ENCODE measurements around the gene SNRNP48.

Gene SNRNP48

GRCh38 chr6:7647504-7647903 is 57.5 kb downstream of the SNRNP48 start:
- no peak for DNase-seq

GRCh38 chr6:7649037-7649810 is 59.2 kb downstream of the SNRNP48 start:
- no peak for DNase-seq

- no peak for DNase-seq
Observed at GRCh38 chr6:7650878-7651277, 60.9 kb downstream of the SNRNP48 start.

GRCh38 chr6:7652957-7653356 is 63.0 kb downstream of the SNRNP48 start:
- no peak for DNase-seq

- DNase-seq: no peak
Observed at GRCh38 chr6:7656355-7656754, 66.4 kb downstream of the SNRNP48 start.

GRCh38 chr6:7658543-7658942 is 68.5 kb downstream of the SNRNP48 start:
- no peak for DNase-seq

- no peak for DNase-seq
Observed at GRCh38 chr6:7661364-7661763, 71.4 kb downstream of the SNRNP48 start.

All from activated CD4-positive, alpha-beta T cell treated with anti-CD3 and anti-CD28 coated beads for 4 hours (primary cell).